Measurements from ENCODE around the gene JPH2.

JPH2 gene

GRCh38 chr20:44187772-44188709 is 1.1 kb upstream of the JPH2 start:
- DNase-seq, result no peak

- DNase-seq, result no peak
Observed at GRCh38 chr20:44186674-44187053, 324 bp downstream of the JPH2 start.

GRCh38 chr20:44186201-44186600 is 787 bp downstream of the JPH2 start:
- DNase-seq, result no peak

GRCh38 chr20:44185574-44185973 is 1.4 kb downstream of the JPH2 start:
- DNase-seq, result no peak

GRCh38 chr20:44183282-44183681 is 3.7 kb downstream of the JPH2 start:
- DNase-seq, result no peak

GRCh38 chr20:44182863-44183262 is 4.1 kb downstream of the JPH2 start:
- DNase-seq, result no peak

- no peak for DNase-seq
Observed at GRCh38 chr20:44182135-44182765, 4.7 kb downstream of the JPH2 start.

- no peak for DNase-seq
Observed at GRCh38 chr20:44181611-44182010, 5.4 kb downstream of the JPH2 start.

- DNase-seq, result no peak
Observed at GRCh38 chr20:44180814-44181213, 6.2 kb downstream of the JPH2 start.

- no peak for DNase-seq
Observed at GRCh38 chr20:44176833-44177534, 10.0 kb downstream of the JPH2 start.

- DNase-seq, result no peak
Observed at GRCh38 chr20:44174996-44175765, 11.8 kb downstream of the JPH2 start.

GRCh38 chr20:44173846-44174245 is 13.1 kb downstream of the JPH2 start:
- DNase-seq, result no peak

- DNase-seq, result no peak
Observed at GRCh38 chr20:44173116-44173515, 13.9 kb downstream of the JPH2 start.

- DNase-seq, result no peak
Observed at GRCh38 chr20:44172572-44172950, 14.4 kb downstream of the JPH2 start.

GRCh38 chr20:44171775-44172571 is 15.0 kb downstream of the JPH2 start:
- DNase-seq, result no peak

- DNase-seq, result no peak
Observed at GRCh38 chr20:44170816-44171410, 16.1 kb downstream of the JPH2 start.

- no peak for DNase-seq
Observed at GRCh38 chr20:44167736-44168135, 19.3 kb downstream of the JPH2 start.

- no peak for DNase-seq
Observed at GRCh38 chr20:44166477-44166876, 20.5 kb downstream of the JPH2 start.

- no peak for DNase-seq
Observed at GRCh38 chr20:44166008-44166407, 21.0 kb downstream of the JPH2 start.

GRCh38 chr20:44160133-44160532 is 26.9 kb downstream of the JPH2 start:
- no peak for DNase-seq

GRCh38 chr20:44159711-44160110 is 27.3 kb downstream of the JPH2 start:
- DNase-seq, result no peak

Data from inflammatory macrophage (primary cell).